ENCODE measurements around the gene SDC3.

- TF ChIP-seq CTCF (IDR thresholded peaks at IDR 0.05; ENCODE audit: control extremely low read depth in 1 of 3, insufficient read depth in 1 of 3, low read depth in 1 of 3, low read length in 3 of 3), result no peak
- TF ChIP-seq GABPA (IDR thresholded peaks at IDR 0.05; ENCODE audit: borderline replicate concordance, insufficient read depth, low read length), result no peak
- TF ChIP-seq ATF2 (IDR thresholded peaks at IDR 0.05; ENCODE audit: low read length), result no peak
- no peak for TF ChIP-seq POLR2A (IDR thresholded peaks at IDR 0.05; ENCODE audit: control extremely low read depth in 1 of 2, low read depth in 2 of 2, low read length in 2 of 2)
- TF ChIP-seq MAFK (IDR thresholded peaks at IDR 0.05; ENCODE audit: low read depth, low read length), result no peak
Observed at GRCh38 chr1:30927448-30927847, 18.9 kb upstream of the SDC3 start.
